HUES48 (cell line): ENCODE data around the gene TBL1X.

ENCODE experiments used
- H3K27ac ChIP-seq: one replicate; pipeline ENCODE4 v1.7.0; 2013; ENCODE audit warnings: low read depth, low read length, inconsistent platforms
- H3K27me3 ChIP-seq: 2 replicates; pipeline ENCODE4 v1.6.1; 2013; ENCODE audit warnings: mild to moderate bottlenecking, low read length; ENCODE audit not compliant: control insufficient read depth, insufficient read depth
- H3K36me3 ChIP-seq: 2 replicates; pipeline ENCODE4 v1.6.1; 2013; ENCODE audit warnings: low read length; ENCODE audit not compliant: control insufficient read depth, insufficient read depth
- H3K4me1 ChIP-seq: 2 replicates; pipeline ENCODE4 v1.6.1; 2013; ENCODE audit warnings: mild to moderate bottlenecking, low read length; ENCODE audit not compliant: control insufficient read depth, insufficient read depth
- H3K4me3 ChIP-seq: 2 replicates; pipeline ENCODE4 v1.5.1; 2013; ENCODE audit warnings: mild to moderate bottlenecking, low read depth, low read length
- H3K9ac ChIP-seq: 2 replicates; pipeline ENCODE4 v1.6.1; 2013; ENCODE audit warnings: mild to moderate bottlenecking, low read depth, low read length, moderate library complexity
- H3K9me3 ChIP-seq: 2 replicates; pipeline ENCODE4 v1.6.1; 2013; ENCODE audit warnings: low read length; ENCODE audit not compliant: control insufficient read depth, insufficient read depth

TBL1X gene

DNA sequence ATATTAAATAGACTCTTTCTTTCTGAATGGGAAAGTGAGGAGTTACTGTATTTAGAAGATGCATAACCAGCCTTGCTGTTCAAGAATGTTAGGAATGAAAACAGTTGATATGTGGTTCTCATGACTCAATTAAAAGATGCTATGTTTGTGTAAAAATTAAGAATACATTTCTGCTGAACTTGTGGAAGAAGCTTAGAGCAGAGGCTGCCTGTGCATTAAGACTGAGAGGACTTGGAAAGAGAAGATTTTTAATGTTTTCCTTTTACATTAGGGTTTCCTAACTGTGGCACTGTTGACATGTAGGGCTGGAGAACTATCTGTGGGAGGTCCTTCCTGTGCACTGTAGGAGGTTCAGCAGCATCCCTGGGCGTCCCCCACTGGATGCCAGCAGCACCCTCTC is 163.1 kb downstream of the TBL1X start:
- H3K27ac ChIP-seq = no peak overlapping the region
- H3K4me1 ChIP-seq = peaks cover 25% of the 10 kb centered on the region
- no peak overlapping the region for H3K4me3 ChIP-seq
- no peaks in the 10 kb centered on the region for H3K27me3 ChIP-seq
- H3K36me3 ChIP-seq = no peaks in the 10 kb centered on the region
- H3K9ac ChIP-seq = no peak overlapping the region
- H3K9me3 ChIP-seq = no peaks in the 10 kb centered on the region

GRCh38 chrX:9628779-9629493 is 164.1 kb downstream of the TBL1X start:
- H3K9ac ChIP-seq = no peak overlapping the region
- peaks cover 20% of the 10 kb centered on the region for H3K4me1 ChIP-seq
- H3K4me3 ChIP-seq = no peak overlapping the region
- no peaks in the 10 kb centered on the region for H3K27me3 ChIP-seq
- no peaks in the 10 kb centered on the region for H3K36me3 ChIP-seq
- H3K27ac ChIP-seq = no peak overlapping the region
- no peaks in the 10 kb centered on the region for H3K9me3 ChIP-seq

DNA sequence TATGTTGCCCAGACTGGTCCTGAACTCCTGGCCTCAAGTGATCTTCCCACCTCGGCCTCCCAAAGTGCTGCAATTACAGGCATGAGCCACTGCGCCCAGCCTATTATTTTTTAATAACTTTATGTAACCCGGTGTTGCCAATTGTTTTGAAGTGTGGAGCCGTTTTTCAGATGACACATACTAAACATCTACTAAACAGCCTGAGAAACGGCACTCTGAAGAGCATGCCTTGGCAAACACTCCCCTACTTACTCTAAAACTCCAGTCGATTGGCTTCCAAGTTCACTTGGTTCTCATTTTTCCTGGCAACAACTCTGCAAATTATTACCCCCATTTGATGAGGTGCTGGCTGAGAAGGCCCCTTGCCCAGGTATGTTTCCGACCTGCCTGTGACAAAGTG is 169.7 kb downstream of the TBL1X start:
- Histone ChIP-seq H3K27me3 (no peaks in the 10 kb centered on the region), H3K4me3 (no peak overlapping the region), H3K9ac (no peak overlapping the region), H3K9me3 (no peaks in the 10 kb centered on the region), H3K4me1 (peaks cover 18% of the 10 kb centered on the region), H3K27ac (no peak overlapping the region), H3K36me3 (no peaks in the 10 kb centered on the region)

- H3K4me3 ChIP-seq = no peak overlapping the region
- no peaks in the 10 kb centered on the region for H3K36me3 ChIP-seq
- no peak overlapping the region for H3K27ac ChIP-seq
- H3K27me3 ChIP-seq = no peaks in the 10 kb centered on the region
- no peak overlapping the region for H3K9ac ChIP-seq
- no peaks in the 10 kb centered on the region for H3K9me3 ChIP-seq
- peaks cover 18% of the 10 kb centered on the region for H3K4me1 ChIP-seq
Observed at GRCh38 chrX:9635368-9635767, 170.5 kb downstream of the TBL1X start.

GRCh38 chrX:9635803-9636202 is 170.9 kb downstream of the TBL1X start:
- no peaks in the 10 kb centered on the region for H3K36me3 ChIP-seq
- H3K27me3 ChIP-seq = no peaks in the 10 kb centered on the region
- H3K4me1 ChIP-seq = peaks cover 18% of the 10 kb centered on the region
- no peak overlapping the region for H3K4me3 ChIP-seq
- H3K27ac ChIP-seq = no peak overlapping the region
- H3K9me3 ChIP-seq = no peaks in the 10 kb centered on the region
- no peak overlapping the region for H3K9ac ChIP-seq

GRCh38 chrX:9638871-9639270 is 174.0 kb downstream of the TBL1X start:
- Histone ChIP-seq H3K9ac (no peak overlapping the region), H3K4me3 (no peak overlapping the region), H3K9me3 (no peaks in the 10 kb centered on the region), H3K4me1 (peaks cover 18% of the 10 kb centered on the region), H3K36me3 (no peaks in the 10 kb centered on the region), H3K27ac (no peak overlapping the region), H3K27me3 (no peaks in the 10 kb centered on the region)

GRCh38 chrX:9642270-9642995 is 177.6 kb downstream of the TBL1X start:
- H3K9me3 ChIP-seq = no peaks in the 10 kb centered on the region
- H3K4me1 ChIP-seq = peaks cover 11% of the 10 kb centered on the region
- H3K9ac ChIP-seq = no peak overlapping the region
- no peak overlapping the region for H3K27ac ChIP-seq
- H3K4me3 ChIP-seq = no peak overlapping the region
- no peaks in the 10 kb centered on the region for H3K27me3 ChIP-seq
- no peaks in the 10 kb centered on the region for H3K36me3 ChIP-seq

DNA sequence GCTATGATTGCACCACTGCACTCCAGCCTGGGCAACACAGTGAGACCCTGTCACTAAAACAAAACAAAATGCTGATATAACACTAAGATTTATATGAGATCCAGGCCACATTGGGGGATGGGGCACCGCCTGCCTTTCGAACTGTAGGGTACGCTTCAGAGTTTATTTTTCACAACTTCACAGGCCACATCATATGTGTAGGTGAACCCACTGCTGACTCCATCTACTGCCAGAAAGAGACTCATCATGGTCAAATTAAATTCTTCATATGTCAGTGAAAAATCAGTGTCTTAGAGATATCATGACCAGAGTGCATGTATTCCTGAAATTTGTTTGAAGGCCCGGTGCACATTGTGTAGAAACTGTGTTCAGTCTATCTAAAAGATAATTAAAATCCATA is 178.9 kb downstream of the TBL1X start:
- H3K27ac ChIP-seq = no peak overlapping the region
- H3K9ac ChIP-seq = no peak overlapping the region
- no peaks in the 10 kb centered on the region for H3K9me3 ChIP-seq
- no peaks in the 10 kb centered on the region for H3K27me3 ChIP-seq
- no peaks in the 10 kb centered on the region for H3K36me3 ChIP-seq
- no peak overlapping the region for H3K4me3 ChIP-seq
- H3K4me1 ChIP-seq = no peaks in the 10 kb centered on the region

- Histone ChIP-seq H3K27me3 (no peaks in the 10 kb centered on the region), H3K36me3 (no peaks in the 10 kb centered on the region), H3K27ac (no peak overlapping the region), H3K9ac (no peak overlapping the region), H3K4me3 (no peak overlapping the region), H3K9me3 (no peaks in the 10 kb centered on the region), H3K4me1 (no peaks in the 10 kb centered on the region)
Observed at GRCh38 chrX:9644335-9644734, 179.5 kb downstream of the TBL1X start.

DNA sequence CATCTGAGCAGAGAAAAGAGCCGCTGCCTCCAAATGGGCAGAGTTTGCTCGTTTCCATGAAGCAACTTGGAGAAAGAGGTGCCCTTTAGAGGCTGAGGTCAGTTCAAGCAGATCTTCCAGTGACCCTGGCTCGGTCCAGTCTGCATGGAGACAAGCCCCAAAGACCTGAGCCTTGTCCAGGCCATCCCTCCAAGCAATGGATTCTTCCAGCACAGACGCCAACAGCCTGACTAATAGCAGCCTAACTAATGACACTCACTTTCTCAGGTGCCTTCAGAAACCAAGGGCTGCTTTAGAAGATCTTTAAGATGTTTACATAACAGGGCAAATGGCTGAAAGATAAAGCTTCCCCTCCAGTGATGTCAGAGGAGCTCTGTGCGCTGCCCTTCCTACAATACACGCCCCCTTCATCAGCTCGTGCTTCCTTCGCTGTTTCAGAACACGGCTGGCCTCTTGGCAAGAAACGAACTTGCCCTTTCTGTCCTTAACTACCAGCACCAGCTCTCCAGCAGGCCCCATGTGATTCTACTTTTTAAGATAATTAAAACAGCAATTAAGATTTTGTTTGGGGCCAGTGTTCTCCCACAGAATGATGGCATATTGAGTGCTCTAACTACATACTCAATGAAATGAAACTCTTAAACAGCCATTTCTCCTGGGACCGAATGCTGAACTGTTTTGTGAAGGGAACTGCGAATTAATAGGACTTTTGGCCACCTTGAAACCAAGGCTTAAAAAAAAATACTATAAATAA is 181.8 kb downstream of the TBL1X start:
- Histone ChIP-seq H3K36me3 (no peaks in the 10 kb centered on the region), H3K4me1 (no peaks in the 10 kb centered on the region), H3K27ac (no peak overlapping the region), H3K9me3 (no peaks in the 10 kb centered on the region), H3K27me3 (no peaks in the 10 kb centered on the region), H3K9ac (no peak overlapping the region), H3K4me3 (no peak overlapping the region)

DNA sequence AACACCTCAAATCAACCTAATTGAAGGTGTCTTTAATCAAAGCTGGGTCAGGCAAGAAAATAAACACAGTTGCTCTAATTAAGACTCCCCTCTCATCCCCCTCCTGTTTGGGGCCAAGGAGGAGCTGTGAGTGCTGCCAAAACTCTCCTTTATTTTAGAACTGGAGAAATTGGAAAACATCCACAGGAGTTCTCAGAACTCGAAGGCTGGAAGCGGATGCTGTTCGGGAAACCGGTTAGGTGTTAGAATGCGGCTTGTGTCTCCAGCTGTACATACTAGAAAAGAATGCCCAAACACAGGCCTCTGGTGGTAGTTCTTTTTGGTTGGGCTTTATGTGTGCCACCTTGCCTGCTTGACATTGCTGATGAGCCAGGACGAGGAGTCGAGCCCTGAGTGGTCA is 182.6 kb downstream of the TBL1X start:
- no peak overlapping the region for H3K4me3 ChIP-seq
- H3K9ac ChIP-seq = no peak overlapping the region
- H3K27me3 ChIP-seq = no peaks in the 10 kb centered on the region
- H3K4me1 ChIP-seq = no peaks in the 10 kb centered on the region
- no peak overlapping the region for H3K27ac ChIP-seq
- no peaks in the 10 kb centered on the region for H3K36me3 ChIP-seq
- H3K9me3 ChIP-seq = no peaks in the 10 kb centered on the region
